GM19455 (cell line): ENCODE measurements around the gene LSM7.
"Not testable (repeated sequence)": the region's sequence is repeated elsewhere in the genome, so short reads cannot be mapped to it uniquely, and the experiment has no call there.

Experiments
- ATAC-seq: cut with Tn5 transposase; IDR thresholded peaks from one replicate; pipeline ENCODE4 v1.9.1; 2021; ENCODE audit not compliant: unreplicated experiment

The LSM7 gene

GRCh38 chr19:2281265-2282061 is 46.9 kb downstream of the LSM7 start:
- not testable (repeated sequence) for ATAC-seq

GRCh38 chr19:2280633-2281264 is 47.6 kb downstream of the LSM7 start:
- no peak for ATAC-seq

DNA sequence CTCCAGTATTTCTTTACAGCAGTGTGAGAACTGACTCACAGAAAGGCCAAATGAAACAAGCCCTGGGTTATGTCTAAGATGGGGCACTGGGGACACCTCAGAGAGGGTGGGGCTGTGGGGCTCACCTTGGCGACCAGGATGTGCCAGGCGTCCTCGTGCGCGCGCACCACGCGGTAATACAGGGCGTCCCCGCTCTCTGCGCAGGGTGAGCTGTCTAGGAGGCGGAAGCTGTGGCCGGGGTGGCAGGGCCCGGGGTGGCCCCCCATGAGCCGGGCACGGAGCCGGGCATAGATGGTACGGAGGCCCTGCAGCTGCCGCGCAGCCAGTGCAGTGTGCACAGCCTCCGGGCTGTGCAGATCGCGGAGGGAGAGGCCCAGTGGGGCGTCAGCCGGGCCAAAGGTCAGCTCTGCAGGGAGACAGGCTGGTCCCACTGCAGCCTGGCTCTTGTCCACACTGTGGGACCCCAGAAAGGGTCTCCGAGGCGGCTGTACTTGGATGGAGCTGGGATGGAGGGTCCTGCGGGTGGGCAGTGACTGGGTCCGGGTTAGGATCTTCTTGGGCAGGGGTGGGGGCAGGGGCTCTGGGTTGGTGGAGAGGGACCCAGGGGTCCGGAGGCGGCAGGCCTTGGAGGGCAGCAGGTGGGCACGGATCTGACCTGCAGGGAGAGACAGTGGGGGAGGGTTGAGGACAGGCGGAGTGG is 49.8 kb downstream of the LSM7 start:
- ATAC-seq: no peak

GRCh38 chr19:2277138-2277537 is 51.2 kb downstream of the LSM7 start:
- ATAC-seq: no peak

GRCh38 chr19:2276429-2276986 is 51.9 kb downstream of the LSM7 start:
- no peak for ATAC-seq

DNA sequence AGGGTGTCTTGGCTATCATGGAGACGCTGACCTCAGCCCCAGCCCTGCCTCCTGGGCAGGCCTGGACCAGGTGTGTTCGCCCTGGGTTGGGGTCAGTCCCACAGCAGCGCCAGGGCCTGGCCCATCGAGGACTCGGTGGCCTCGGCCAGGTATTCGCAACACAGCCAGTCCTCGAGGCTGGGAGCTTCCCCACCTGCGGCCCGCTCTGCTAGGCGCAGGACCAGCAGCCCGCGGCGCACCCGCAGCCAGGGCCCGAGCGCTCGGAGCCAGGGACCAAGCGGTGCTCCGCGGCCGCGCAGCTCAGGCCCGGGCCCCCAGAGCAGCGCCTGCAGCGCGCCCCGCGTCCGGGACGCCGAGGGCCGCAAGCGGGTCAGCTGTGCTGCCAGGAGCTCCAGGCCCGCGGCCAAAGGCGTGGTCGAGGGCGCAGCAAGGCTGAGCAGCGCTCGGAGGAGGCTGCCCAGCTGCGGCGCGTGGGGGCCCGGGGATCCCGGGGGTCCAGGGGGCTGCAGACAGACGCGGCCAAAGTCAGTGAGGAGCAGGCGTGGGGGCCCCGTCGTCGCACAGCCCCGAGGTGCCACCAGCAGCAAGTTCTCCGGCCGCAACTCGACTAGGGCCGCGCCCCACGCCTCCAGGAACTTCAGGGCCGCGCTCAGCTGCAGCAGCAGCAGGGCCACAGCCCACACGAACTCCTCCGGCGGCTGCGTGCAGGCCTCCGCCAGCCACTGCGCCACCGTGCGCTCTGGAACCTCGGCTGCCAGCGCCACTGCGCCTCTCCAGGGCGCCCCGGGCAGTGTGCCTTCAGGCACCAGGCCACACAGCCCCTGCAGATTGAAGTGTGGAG is 52.6 kb downstream of the LSM7 start:
- no peak for ATAC-seq

GRCh38 chr19:2274931-2275535 is 53.4 kb downstream of the LSM7 start:
- no peak for ATAC-seq

- no peak for ATAC-seq
Measured at GRCh38 chr19:2274185-2274711, 54.1 kb downstream of the LSM7 start.

GRCh38 chr19:2273356-2274184 is 54.8 kb downstream of the LSM7 start:
- ATAC-seq: no peak
